Fibroblast of villous mesenchyme (primary cell): ENCODE measurements around the gene MRLN. TPM values are rescaled to one million over a fixed set of nuclear protein-coding genes. Genes with fewer than 3 reads are reported as not detected.

Experiments used
- DNase-seq: peaks from one replicate; pipeline ENCODE4 v3.0.0-alpha.2; 2010; ENCODE audit warnings: low read depth
- H3K4me3 ChIP-seq: 2 replicates; pipeline ENCODE4 v1.5.1; 2011; ENCODE audit warnings: low read depth, mild to moderate bottlenecking, low read length
- total RNA-seq: library from RNA; depleted of rRNA; stranded (reverse); fragments of >200 nt; gene quantifications from 2 replicates; pipeline ENCODE4 v1.2.3, GENCODE V29; 2012
- TF ChIP-seq, protein P1 (sequence below): IDR thresholded peaks from 2 replicates; pipeline ENCODE4 v1.5.1; 2012; ENCODE audit warnings: low read depth, mild to moderate bottlenecking, low read length; ENCODE audit not compliant: insufficient read depth

Gene MRLN
- total RNA-seq, 1 donor: not detected

- TF ChIP-seq, protein P1, sequence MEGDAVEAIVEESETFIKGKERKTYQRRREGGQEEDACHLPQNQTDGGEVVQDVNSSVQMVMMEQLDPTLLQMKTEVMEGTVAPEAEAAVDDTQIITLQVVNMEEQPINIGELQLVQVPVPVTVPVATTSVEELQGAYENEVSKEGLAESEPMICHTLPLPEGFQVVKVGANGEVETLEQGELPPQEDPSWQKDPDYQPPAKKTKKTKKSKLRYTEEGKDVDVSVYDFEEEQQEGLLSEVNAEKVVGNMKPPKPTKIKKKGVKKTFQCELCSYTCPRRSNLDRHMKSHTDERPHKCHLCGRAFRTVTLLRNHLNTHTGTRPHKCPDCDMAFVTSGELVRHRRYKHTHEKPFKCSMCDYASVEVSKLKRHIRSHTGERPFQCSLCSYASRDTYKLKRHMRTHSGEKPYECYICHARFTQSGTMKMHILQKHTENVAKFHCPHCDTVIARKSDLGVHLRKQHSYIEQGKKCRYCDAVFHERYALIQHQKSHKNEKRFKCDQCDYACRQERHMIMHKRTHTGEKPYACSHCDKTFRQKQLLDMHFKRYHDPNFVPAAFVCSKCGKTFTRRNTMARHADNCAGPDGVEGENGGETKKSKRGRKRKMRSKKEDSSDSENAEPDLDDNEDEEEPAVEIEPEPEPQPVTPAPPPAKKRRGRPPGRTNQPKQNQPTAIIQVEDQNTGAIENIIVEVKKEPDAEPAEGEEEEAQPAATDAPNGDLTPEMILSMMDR: peak; percentile 13
- H3K4me3 ChIP-seq: peak within 1 kb of the TSS; percentile 56
- peak; percentile 4 for DNase-seq
Measured at GRCh38 chr10:59709395-59710125, 43.7 kb downstream of the MRLN start, which contains the start of gene SLC16A9. SLC16A9 (minus strand) TSS chr10:59709850; CDS start chr10:59684291, 25,559 bp downstream.

DNA sequence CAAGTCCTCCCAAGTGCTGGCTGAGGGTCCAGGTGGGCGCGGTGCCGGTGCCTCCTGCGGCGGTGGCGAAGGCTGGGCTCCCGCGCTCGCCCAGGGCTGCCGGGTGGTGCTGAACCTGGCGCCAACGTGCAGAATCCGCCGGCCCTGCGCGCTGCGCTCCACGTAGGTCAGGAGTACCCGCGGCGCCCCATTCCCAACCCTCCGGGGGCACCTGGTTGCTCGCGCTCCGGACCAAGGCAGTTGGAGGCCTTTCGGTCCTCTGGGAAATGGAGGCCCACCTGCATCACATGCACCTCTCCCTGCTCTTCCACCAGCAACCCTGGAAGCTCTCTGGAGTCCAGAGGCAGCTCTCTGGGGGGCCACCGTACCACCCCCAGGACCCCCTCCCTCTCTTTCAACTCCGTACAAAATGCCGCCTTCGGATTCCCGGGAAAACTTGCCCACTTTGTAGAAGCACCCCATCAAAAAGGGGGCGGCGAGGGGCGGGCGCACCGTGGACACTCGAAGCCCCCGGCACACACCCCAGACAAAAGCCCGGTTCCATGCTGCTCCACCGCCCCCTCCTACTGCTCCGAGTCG is 44.4 kb downstream of the MRLN start:
- no peak for DNase-seq

DNA sequence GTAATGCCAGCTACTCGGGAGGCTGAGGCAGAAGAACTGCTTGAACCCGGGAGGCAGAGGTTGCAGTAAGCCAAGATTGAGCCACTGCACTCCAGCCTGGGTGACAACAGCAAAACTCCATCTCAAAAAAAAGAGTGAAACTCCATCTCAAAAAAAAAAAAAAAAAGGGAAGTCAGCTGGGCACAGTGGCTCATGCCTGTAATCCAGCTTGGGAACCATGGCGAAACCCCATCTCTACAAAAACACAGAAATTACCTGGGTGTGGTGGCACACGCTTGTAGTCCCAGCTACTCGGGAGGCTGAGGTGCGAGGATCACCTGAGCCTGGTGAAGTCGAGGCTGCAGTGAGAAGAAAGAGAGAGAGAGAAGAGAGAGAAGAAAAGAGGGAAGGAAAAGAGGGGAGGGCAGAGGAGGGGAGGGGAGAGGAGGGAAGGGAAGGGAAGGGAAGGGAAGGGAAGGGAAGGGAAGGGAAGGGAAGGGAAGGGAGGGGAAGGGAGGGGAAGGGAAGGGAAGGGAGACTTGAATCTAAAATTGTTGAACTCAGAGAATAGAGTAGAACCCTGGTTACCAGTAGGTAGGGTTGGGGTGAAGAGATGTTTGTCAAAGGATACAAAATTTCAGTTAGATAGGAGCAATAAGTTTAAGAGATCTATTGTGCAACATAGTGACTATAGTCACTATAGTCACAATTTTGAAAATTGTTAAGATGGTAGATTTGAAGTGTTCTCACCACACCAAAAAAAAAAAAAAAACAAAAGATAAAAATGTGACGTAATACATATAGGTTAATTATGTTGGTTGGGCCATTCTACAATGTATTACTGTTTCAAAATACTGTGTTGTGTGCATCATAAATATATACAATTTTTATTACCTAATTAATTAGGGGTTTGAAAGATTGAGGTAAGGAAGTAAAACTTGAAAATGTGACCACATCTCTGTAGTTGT is 46.1 kb downstream of the MRLN start:
- no peak overlapping the region for H3K4me3 ChIP-seq
- DNase-seq: no peak
- TF ChIP-seq, protein P1: no peak

More for the DNA sequence above, 44.4 kb downstream of the MRLN start:
- H3K4me3 ChIP-seq: peak overlapping the region; percentile 56
- TF ChIP-seq, protein P1: no peak

DNA sequence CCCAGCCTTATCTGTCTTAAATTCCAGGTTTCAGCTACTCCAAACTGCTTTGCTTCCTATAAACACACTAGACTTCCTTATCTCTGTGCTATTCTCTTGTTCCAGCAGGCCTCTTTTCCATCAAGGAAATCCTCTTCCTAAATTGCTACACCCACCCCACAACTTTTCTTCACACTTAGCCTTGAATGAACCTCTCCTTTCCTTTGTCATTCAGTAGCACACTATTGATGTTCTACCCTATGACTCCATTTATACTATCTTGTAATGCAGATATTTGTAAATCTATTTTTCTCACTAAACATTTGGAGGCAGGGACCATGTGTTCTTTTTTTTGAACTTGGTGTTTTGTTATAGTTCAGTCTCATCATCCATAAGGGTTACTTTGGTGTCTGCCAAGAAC is 47.3 kb downstream of the MRLN start:
- no peak overlapping the region for H3K4me3 ChIP-seq
- no peak for DNase-seq
- TF ChIP-seq, protein P1: no peak

DNA sequence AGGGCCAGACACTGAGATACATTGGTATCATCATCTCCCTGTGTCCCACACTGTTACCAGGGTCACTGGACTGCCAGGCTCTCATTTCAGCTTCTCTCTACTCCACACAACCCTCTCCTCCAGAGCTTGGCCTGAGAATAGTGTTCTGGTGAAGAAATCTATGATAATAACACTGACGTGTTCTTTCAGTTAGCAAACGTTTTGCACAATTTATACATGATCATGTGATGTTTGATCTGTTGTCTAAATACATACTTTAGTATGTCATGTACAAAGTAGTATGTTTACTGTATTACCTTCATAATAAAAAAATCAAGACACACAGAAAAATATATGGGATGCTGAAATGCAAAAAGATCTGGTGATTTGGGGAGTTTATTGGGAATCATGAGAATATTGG is 48.6 kb downstream of the MRLN start:
- TF ChIP-seq, protein P1: no peak
- H3K4me3 ChIP-seq: no peak overlapping the region
- no peak for DNase-seq

- TF ChIP-seq, protein P1: no peak
- H3K4me3 ChIP-seq: no peak overlapping the region
- no peak for DNase-seq
Measured at GRCh38 chr10:59702347-59702746, 50.9 kb downstream of the MRLN start.
